OCI-LY3 (cell line): ENCODE measurements around the gene STIL.
"Not testable (repeated sequence)": the region's sequence is repeated elsewhere in the genome, so short reads cannot be mapped to it uniquely, and the experiment has no call there.

Experiments used
- H2AFZ ChIP-seq: fragments of 200-600, 300-600 bp; shearing (Covaris generic); 2 replicates; pipeline ENCODE4 v1.6.0; 2014; ENCODE audit warnings: antibody characterized with exemption, low read depth, low read length
- H3K27ac ChIP-seq: fragments of 200-600, 300-600 bp; sonication (generic); 2 replicates; pipeline ENCODE4 v1.5.1; 2014; ENCODE audit warnings: mild to moderate bottlenecking, low read length, moderate library complexity, mixed read lengths
- H3K27me3 ChIP-seq: fragments of 200-600, 300-600 bp; sonication (generic); 2 replicates; pipeline ENCODE4 v1.6.1; 2014; ENCODE audit warnings: low read depth, low read length, mixed read lengths
- H3K36me3 ChIP-seq: fragments of 200-600, 300-600 bp; sonication (generic); replicated peaks from 2 replicates; pipeline ENCODE3; 2014; ENCODE audit warnings: low read depth, low read length, mixed read lengths
- H3K4me1 ChIP-seq: fragments of 300-600, 200-600 bp; sonication (generic); 2 replicates; pipeline ENCODE4 v1.6.1; 2014; ENCODE audit warnings: low read length, mixed read lengths
- H3K4me2 ChIP-seq: fragments of 200-600, 300-600 bp; sonication (generic); 2 replicates; pipeline ENCODE4 v1.6.1; 2014; ENCODE audit warnings: low read length, mixed read lengths
- H3K4me3 ChIP-seq: fragments of 300-600, 200-600 bp; sonication (generic); 2 replicates; pipeline ENCODE4 v1.5.1; 2014; ENCODE audit warnings: antibody characterized with exemption, mild to moderate bottlenecking, low read length, moderate library complexity
- H3K79me2 ChIP-seq: fragments of 300-600, 200-600 bp; shearing (Covaris generic); 2 replicates; pipeline ENCODE4 v1.6.1; 2014; ENCODE audit warnings: mild to moderate bottlenecking, low read length, mixed read lengths
- H3K9ac ChIP-seq: fragments of 300-600, 200-600 bp; shearing (Covaris generic); 2 replicates; pipeline ENCODE4 v1.6.0; 2014; ENCODE audit warnings: mild to moderate bottlenecking, low read length, moderate library complexity
- H3K9me3 ChIP-seq: fragments of 200-600, 300-600 bp; shearing (Covaris generic); 2 replicates; pipeline ENCODE4 v1.6.1; 2014; ENCODE audit warnings: low read length, mixed read lengths; ENCODE audit not compliant: insufficient read depth
- H4K20me1 ChIP-seq: fragments of 200-600, 300-600 bp; sonication (generic); 2 replicates; pipeline ENCODE4 v1.6.1; 2016; ENCODE audit warnings: low read length, mixed read lengths; ENCODE audit not compliant: insufficient read depth
- EZH2phosphoT487 ChIP-seq: fragments of 200-600 bp; shearing (Covaris generic); IDR thresholded peaks from 2 replicates; pipeline ENCODE4 v1.6.1; 2018; ENCODE audit warnings: antibody characterized with exemption, mixed run types, low read depth
- TF ChIP-seq, protein P1 (sequence below): fragments of 200-600, 300-600 bp; sonication (generic); IDR thresholded peaks from 2 replicates; pipeline ENCODE4 v1.5.1; 2014; ENCODE audit warnings: antibody characterized with exemption, low read length, low read depth

The STIL gene

DNA sequence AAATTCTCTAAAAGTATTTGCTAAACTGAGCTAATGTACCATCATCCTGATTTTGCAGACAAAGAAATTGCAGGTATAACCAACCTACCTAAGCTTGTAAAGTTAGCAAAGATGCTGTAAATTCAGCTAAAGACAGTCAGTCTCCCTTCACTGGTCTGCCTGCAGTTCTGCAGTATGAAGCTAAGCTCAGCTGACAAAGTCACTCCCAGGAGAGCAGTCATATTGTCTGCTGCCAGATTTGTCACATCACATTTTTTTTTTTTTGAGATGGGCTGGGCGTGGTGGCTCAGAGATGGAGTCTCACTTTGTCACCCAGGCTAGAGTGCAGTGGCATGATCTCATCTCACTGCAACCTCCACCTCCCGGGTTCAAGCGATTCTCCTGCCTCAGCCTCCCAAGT lies 10.7 kb upstream of the STIL start:
- no peaks in the 10 kb centered on the region for H3K27me3 ChIP-seq
- TF ChIP-seq, protein P1, sequence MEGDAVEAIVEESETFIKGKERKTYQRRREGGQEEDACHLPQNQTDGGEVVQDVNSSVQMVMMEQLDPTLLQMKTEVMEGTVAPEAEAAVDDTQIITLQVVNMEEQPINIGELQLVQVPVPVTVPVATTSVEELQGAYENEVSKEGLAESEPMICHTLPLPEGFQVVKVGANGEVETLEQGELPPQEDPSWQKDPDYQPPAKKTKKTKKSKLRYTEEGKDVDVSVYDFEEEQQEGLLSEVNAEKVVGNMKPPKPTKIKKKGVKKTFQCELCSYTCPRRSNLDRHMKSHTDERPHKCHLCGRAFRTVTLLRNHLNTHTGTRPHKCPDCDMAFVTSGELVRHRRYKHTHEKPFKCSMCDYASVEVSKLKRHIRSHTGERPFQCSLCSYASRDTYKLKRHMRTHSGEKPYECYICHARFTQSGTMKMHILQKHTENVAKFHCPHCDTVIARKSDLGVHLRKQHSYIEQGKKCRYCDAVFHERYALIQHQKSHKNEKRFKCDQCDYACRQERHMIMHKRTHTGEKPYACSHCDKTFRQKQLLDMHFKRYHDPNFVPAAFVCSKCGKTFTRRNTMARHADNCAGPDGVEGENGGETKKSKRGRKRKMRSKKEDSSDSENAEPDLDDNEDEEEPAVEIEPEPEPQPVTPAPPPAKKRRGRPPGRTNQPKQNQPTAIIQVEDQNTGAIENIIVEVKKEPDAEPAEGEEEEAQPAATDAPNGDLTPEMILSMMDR = no peak
- no peak for TF ChIP-seq EZH2phosphoT487
- no peaks in the 10 kb centered on the region for H3K4me1 ChIP-seq
- no peaks in the 10 kb centered on the region for H4K20me1 ChIP-seq
- no peak overlapping the region for H3K27ac ChIP-seq
- no peaks in the 10 kb centered on the region for H3K9me3 ChIP-seq
- H3K79me2 ChIP-seq = no peaks in the 10 kb centered on the region
- no peak overlapping the region for H3K4me2 ChIP-seq
- H2AFZ ChIP-seq = no peak overlapping the region
- no peak overlapping the region for H3K9ac ChIP-seq
- no peak overlapping the region for H3K4me3 ChIP-seq
- H3K36me3 ChIP-seq = no peaks in the 10 kb centered on the region

DNA sequence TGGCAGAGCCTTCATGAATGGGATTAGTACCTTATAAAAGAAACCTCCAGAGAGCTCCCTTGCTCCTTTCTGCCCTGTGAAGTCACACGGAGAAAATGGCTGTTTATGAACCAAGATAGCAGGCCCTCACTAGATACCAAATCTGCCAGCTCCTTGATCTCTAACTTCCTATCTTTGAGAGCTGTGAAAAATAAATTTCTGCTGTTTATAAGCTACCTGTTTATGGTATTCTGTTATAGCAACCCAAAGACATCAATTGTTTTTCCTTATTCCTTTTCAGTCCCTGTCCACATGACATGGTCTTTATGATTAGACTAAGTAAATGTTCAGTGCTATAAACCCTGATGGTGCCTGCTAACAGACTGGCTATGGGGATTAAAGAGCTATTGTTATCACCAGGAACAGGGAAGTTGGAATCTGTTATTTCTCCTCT lies 9.7 kb upstream of the STIL start:
- Histone ChIP-seq H2AFZ (no peak overlapping the region), H3K9me3 (no peaks in the 10 kb centered on the region), H3K36me3 (no peaks in the 10 kb centered on the region), H3K4me2 (no peak overlapping the region), H3K4me3 (no peak overlapping the region), H3K27me3 (no peaks in the 10 kb centered on the region), H3K27ac (no peak overlapping the region), H3K9ac (no peak overlapping the region), H3K4me1 (no peaks in the 10 kb centered on the region), H3K79me2 (no peaks in the 10 kb centered on the region), H4K20me1 (no peaks in the 10 kb centered on the region)
- TF ChIP-seq EZH2phosphoT487 = no peak
- TF ChIP-seq, protein P1 = no peak

DNA sequence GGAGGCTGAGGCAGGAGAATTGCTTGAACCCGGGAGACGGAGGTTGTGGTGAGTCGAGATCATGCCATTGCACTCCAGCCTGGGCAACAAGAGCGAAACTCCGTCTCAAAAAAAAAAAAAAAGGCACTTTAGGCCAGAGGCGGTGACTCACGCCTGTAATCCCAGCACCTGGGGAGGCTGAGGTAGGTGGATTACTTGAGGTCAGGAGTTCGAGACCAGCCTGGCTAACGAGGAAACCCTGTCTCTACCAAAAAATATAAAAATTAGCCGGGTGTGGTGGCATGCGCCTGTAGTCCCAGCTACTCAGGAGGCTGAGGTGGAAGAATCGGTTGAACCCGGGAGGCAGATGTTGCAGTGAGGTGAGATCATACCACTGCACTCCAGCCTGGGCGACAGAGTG lies 6.0 kb upstream of the STIL start:
- not testable (repeated sequence) for H3K9ac ChIP-seq

DNA sequence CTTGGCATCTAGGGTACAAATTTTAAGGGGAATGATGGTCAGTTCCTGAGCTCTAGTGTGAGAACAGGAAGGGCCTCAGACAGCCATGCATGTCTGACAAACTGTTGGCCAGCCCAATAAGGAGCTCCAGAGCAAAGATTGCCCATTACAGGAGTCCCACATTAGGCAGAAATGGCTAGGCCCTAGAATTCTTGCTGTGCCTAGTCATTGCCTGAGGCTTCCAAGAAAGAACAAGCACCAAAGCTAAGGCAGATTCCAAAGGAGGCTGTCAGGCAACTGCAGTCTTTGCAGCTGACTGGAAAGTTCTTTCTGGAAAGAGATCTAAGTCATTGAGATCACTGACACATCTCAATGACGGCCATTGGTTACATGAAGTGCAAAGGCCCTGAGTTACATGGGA lies 3.9 kb upstream of the STIL start:
- Histone ChIP-seq H4K20me1 (no peaks in the 10 kb centered on the region), H3K4me3 (no peak overlapping the region), H3K4me1 (peaks cover under 1% of the 10 kb centered on the region; the same call in 1 of the 2 replicates), H2AFZ (no peak overlapping the region), H3K27me3 (no peaks in the 10 kb centered on the region), H3K36me3 (no peaks in the 10 kb centered on the region), H3K9me3 (no peaks in the 10 kb centered on the region), H3K4me2 (no peak overlapping the region), H3K9ac (no peak overlapping the region), H3K27ac (no peak overlapping the region), H3K79me2 (peaks cover 11% of the 10 kb centered on the region)
- TF ChIP-seq, protein P1 = no peak
- no peak for TF ChIP-seq EZH2phosphoT487

More for the DNA sequence above, 6.0 kb upstream of the STIL start:
- not testable (repeated sequence) for H3K4me3 ChIP-seq, H3K4me1 ChIP-seq, H3K79me2 ChIP-seq, H3K27ac ChIP-seq, H3K4me2 ChIP-seq, H3K36me3 ChIP-seq, H4K20me1 ChIP-seq, H2AFZ ChIP-seq, H3K27me3 ChIP-seq, H3K9me3 ChIP-seq

DNA sequence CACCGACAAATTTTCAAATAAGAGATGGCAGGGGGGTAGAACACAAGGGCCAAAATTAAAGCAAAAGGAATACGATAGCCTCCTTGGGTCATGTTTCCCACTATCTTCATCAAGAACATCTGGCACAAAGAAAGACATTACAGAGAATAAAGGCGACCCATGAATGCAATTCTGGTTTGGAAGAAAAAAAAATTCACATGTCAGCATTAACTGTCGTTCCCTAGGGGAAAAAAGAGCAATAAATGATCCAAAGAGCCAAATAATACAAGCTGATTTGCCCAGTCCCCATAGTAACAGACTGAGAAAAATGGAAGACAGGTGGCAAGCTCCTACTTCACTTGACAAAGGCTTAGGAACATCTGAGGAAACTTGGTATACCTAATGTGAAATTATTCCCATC lies 4.5 kb downstream of the STIL start:
- Histone ChIP-seq H4K20me1 (no peaks in the 10 kb centered on the region), H3K27me3 (no peaks in the 10 kb centered on the region), H3K4me1 (peaks cover 5% of the 10 kb centered on the region; the same call in 1 of the 2 replicates), H3K4me3 (no peak overlapping the region), H3K27ac (no peak overlapping the region), H3K4me2 (no peak overlapping the region), H2AFZ (no peak overlapping the region), H3K9me3 (no peaks in the 10 kb centered on the region), H3K9ac (no peak overlapping the region), H3K36me3 (peaks cover 13% of the 10 kb centered on the region), H3K79me2 (peaks cover 43% of the 10 kb centered on the region)
- TF ChIP-seq, protein P1 = no peak
- no peak for TF ChIP-seq EZH2phosphoT487
